B cell (primary cell): ENCODE measurements around the gene PRAME.

Source experiments
- CTCF ChIP-seq: fragments of 200-600 bp; IDR thresholded peaks from one replicate; pipeline ENCODE4 v1.8.0; 2022; ENCODE audit warnings: antibody characterized with exemption, mild to moderate bottlenecking
- EZH2 ChIP-seq: IDR thresholded peaks from 2 replicates; pipeline ENCODE4 v1.6.1; 2012; ENCODE audit warnings: borderline replicate concordance, low read depth, mild to moderate bottlenecking, moderate library complexity, low read length; ENCODE audit not compliant: insufficient read depth, poor library complexity, severe bottlenecking

GRCh38 chr22:22565981-22566380 lies 6.9 kb upstream of the PRAME start:
- TF ChIP-seq CTCF = no peak
- TF ChIP-seq EZH2 = no peak
